Cardiac fibroblast (primary cell): ENCODE data around the gene MPHOSPH10.
A peak's percentile ranks its signal among the peaks of the same experiment; 100 is the strongest.
"Not testable (repeated sequence)": the region's sequence is repeated elsewhere in the genome, so short reads cannot be mapped to it uniquely, and the experiment has no call there.

ENCODE experiments used
- DNase-seq, 2 donors: peaks; one replicate each; pipeline versions ENCODE4 v3.0.0 to v3.0.0-alpha.2; 2010; ENCODE audit warnings: low read depth in 2 of 2
- H3K4me3 ChIP-seq, 2 donors: replicated peaks in 1 of 2; 1 replicate in 1 of 2; 2 replicates in 1 of 2; pipeline ENCODE4 v1.5.1; 2011; ENCODE audit warnings: low read depth in 2 of 2, low read length in 2 of 2, mild to moderate bottlenecking in 2 of 2, moderate library complexity in 1 of 2
- TF ChIP-seq, protein P1 (sequence below): IDR thresholded peaks from one replicate; pipeline ENCODE4 v1.5.1; 2011; ENCODE audit warnings: low read depth, mild to moderate bottlenecking, low read length, inconsistent platforms

Gene MPHOSPH10

DNA sequence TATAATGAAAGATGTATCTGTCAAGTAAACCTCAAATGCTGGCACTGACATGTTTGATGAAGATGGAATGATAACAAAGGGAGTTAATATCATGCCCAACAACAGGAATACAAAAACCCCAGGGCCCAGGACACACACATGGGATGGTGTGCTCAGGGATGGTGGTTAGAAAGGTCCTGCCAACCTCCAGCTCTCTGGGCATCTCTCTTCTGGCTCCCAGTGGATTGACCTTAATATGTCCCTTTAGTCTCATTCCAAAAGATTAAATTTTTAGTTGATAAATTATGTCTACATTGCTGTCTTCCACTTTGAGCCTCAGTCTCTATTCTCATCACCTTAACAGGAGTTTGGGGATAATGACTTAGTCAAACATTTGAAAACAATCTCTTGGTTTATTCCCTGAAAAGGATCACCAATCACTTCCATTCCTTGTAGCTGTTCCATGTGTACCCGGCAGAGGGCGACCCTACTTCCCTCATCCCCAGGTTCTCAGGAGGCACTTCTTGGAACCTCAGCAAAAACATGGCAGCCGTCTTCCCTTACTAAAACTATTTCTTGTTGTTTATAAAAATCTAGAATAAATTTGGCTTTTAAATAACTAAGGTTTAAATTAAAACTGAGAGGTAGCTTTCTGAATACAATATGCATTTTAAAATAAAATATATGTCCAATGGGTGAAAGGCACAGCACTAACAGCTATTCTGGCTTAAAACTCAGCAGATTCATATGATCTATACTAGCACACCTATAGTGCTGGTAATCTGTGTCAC, 30.1 kb upstream of the MPHOSPH10 start:
- TF ChIP-seq, protein P1, sequence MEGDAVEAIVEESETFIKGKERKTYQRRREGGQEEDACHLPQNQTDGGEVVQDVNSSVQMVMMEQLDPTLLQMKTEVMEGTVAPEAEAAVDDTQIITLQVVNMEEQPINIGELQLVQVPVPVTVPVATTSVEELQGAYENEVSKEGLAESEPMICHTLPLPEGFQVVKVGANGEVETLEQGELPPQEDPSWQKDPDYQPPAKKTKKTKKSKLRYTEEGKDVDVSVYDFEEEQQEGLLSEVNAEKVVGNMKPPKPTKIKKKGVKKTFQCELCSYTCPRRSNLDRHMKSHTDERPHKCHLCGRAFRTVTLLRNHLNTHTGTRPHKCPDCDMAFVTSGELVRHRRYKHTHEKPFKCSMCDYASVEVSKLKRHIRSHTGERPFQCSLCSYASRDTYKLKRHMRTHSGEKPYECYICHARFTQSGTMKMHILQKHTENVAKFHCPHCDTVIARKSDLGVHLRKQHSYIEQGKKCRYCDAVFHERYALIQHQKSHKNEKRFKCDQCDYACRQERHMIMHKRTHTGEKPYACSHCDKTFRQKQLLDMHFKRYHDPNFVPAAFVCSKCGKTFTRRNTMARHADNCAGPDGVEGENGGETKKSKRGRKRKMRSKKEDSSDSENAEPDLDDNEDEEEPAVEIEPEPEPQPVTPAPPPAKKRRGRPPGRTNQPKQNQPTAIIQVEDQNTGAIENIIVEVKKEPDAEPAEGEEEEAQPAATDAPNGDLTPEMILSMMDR = peak; percentile 88
- H3K4me3 ChIP-seq = no peak overlapping the region
- DNase-seq = peak; percentile 76 to 78

DNA sequence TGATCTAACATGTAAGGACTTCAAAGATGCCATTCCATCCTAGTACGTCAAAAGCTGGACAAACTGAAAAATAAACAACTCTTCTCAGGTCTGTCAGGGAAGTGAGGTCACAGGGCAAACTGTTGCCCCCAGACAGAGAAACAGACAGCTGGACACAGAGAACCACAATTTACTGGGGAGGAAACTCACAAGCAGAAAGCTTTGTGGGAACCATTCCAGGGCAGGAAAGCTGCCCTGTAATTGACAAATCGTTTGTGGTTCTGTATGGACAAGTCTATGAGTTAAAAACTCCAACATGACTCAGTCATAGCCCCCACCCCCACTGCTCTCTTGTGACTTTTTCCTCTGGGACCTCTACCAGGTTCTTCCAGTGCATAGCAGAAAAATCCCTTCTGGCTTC, 28.8 kb upstream of the MPHOSPH10 start:
- DNase-seq = peak; percentile 57 to 74
- H3K4me3 ChIP-seq = no peak overlapping the region
- TF ChIP-seq, protein P1 = no peak

DNA sequence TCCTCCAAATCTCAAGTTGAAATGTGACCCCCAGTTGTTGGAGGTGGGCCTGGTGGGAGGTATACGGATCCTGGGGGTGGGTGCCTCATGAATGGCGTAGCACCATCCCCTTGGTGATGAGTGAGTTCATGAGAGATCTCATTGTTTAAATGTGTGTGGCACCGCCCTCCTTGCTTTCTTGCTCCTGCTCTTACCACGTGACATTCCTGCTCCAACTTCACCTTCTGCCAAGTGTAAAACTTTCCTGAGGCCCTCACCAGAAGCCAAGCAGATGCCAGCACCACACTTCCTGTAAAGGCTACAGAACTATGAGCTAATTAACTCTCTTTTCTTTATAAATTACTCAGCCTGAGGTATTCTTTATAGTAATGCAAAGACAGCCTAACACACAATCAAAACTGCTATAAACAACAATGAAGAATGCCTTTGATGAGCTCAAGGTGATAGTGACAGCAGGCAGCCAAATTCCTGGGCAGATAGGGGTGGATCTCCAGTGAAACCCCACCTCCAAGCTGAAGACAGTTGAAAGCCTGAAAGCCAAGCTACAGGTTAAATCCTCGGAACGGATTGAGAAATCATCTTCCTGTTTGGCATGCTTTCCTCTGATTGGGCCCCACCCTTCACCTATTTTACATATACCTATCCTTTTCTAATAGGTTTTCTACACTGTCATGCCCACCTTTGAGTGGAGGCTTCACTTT, 27.3 kb upstream of the MPHOSPH10 start:
- TF ChIP-seq, protein P1 = no peak
- no peak for DNase-seq

DNA sequence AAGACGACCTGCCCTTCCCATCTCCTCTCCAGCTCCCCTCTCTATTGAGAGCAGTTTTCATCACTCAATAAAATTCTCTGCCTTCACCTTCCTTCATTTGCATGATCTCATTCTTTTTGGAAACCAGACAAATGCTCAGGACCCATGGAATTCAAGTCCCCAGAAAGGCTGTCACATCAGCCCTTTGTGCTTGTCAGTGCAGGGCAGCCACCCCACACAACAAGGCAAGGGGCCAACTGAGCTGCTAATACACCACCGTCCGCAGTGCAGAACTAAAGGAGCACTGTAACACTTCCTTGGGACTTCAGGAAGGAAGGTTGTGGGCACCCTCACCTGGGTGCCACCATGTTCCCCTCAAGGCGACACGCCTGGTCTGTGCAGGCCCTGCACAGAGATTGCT, 26.6 kb upstream of the MPHOSPH10 start:
- TF ChIP-seq, protein P1 = no peak
- no peak overlapping the region for H3K4me3 ChIP-seq
- DNase-seq = no peak

More for the DNA sequence above, 27.3 kb upstream of the MPHOSPH10 start:
- no peak overlapping the region for H3K4me3 ChIP-seq

DNA sequence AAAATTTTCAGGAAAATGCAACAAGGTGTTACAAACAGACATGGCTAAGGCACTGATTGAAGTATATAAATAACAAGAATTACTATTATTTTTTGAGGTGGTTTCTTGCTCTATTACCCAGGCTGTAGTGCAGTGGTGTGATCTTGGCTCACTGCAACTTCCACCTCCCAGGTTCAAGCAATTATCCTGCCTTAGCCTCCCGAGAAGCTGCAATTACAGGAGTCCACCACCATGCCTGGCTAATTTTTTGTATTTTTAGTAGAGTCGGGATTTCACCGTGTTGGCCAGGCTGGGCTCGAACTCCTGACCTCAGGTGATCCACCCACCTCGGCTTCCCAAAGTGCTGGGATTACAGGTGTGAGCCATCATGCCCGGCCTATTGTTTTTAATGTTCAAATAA, 24.0 kb upstream of the MPHOSPH10 start:
- H3K4me3 ChIP-seq, DNase-seq: not testable (repeated sequence)

- no peak overlapping the region for H3K4me3 ChIP-seq
- TF ChIP-seq, protein P1 = no peak
- no peak for DNase-seq
These were observed 22.3 kb upstream of the MPHOSPH10 start for GRCh38 chr2:71108091-71108490.

DNA sequence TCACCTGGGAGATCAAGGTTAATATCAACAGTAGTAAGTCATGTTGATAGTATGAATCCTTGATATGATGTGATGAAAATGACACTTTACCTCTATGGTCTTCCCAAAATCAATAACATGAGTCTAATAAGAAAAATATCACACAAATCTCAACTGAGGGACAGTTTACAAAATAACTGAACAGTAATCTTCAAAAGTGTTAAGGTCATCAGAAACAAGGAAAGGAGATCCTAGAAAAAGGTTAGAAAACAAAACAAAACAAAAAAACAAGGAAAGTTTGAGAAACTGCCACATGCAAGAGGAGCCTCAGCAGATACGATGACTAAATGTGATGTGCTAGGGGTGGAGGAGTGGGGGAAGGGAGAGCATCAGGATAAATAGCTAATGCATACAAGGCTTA, 16.6 kb upstream of the MPHOSPH10 start:
- TF ChIP-seq, protein P1 = no peak
- DNase-seq = no peak
- H3K4me3 ChIP-seq = no peak overlapping the region
